K562 (cell line): ENCODE results near the gene CENPO. TPM values are rescaled to one million over a fixed set of nuclear protein-coding genes. Genes with fewer than 3 reads are reported as not detected.

Experiments used
- CHD7 ChIP-seq: fragments of 200-600 bp; sonication (generic); IDR thresholded peaks from one replicate; pipeline ENCODE4 v1.6.1; 2012; ENCODE audit warnings: mild to moderate bottlenecking, low read depth, low read length, inconsistent platforms
- CREB3 ChIP-seq: fragments of 450-650 bp; conservative IDR thresholded peaks from 2 replicates; pipeline ENCODE4 v1.6.1; 2016; ENCODE audit warnings: missing genetic modification characterization, low read depth, mild to moderate bottlenecking, missing compliant biosample characterization, moderate library complexity
- DDX20 ChIP-seq: fragments of 450-650 bp; IDR thresholded peaks from 2 replicates; pipeline ENCODE4 v1.6.1; 2016; ENCODE audit warnings: missing genetic modification characterization, low read depth, mild to moderate bottlenecking, missing compliant biosample characterization, moderate library complexity
- MBD2 ChIP-seq: sonication (generic); IDR thresholded peaks from 2 replicates; pipeline ENCODE4 v1.6.1; 2016; ENCODE audit warnings: low read depth, borderline replicate concordance
- MYBL2 ChIP-seq, 2 experiments: fragments of 450-650 bp in 1 of 2; sonication (generic) in 1 of 2; formaldehyde crosslinking in 1 of 2; IDR thresholded peaks; 2 replicates each; pipeline versions ENCODE4 v1.6.1 to v1.8.1; 2017 to 2022; ENCODE audit warnings: borderline replicate concordance in 1 of 2, inconsistent platforms in 1 of 2, low read depth in 1 of 2, mild to moderate bottlenecking in 1 of 2, missing genetic modification reagents in 1 of 2, moderate library complexity in 1 of 2
- RAD21 ChIP-seq, 2 experiments: fragments of 250-450 bp in 1 of 2; fragments of 450-650 bp in 1 of 2; sonication (Bioruptor Pico) in 1 of 2; formaldehyde crosslinking in 1 of 2; IDR thresholded peaks in 1 of 2; conservative IDR thresholded peaks in 1 of 2; 2 replicates each; pipeline versions ENCODE4 v1.4.0 to v1.8.0; 2020 to 2022; ENCODE audit warnings: mild to moderate bottlenecking in 2 of 2, moderate library complexity in 1 of 2
- SMARCA5 ChIP-seq: fragments of 450-650 bp; IDR thresholded peaks from 2 replicates; pipeline ENCODE4 v1.6.1; 2016
- SMARCE1 ChIP-seq: fragments of 450-650 bp; IDR thresholded peaks from 2 replicates; pipeline ENCODE4 v1.7.1; 2016; ENCODE audit warnings: mild to moderate bottlenecking
- TGIF2 ChIP-seq: sonication (generic); formaldehyde crosslinking; IDR thresholded peaks from 2 replicates; pipeline ENCODE4 v1.8.1; 2022; ENCODE audit warnings: mild to moderate bottlenecking, missing genetic modification reagents, moderate library complexity
- THRA ChIP-seq: fragments of 450-650 bp; IDR thresholded peaks from 2 replicates; pipeline ENCODE4 v1.6.1; 2017; ENCODE audit warnings: mild to moderate bottlenecking, moderate library complexity
- XRCC3 ChIP-seq: fragments of 450-650 bp; IDR thresholded peaks from 2 replicates; pipeline ENCODE4 v1.6.1; 2017; ENCODE audit warnings: mild to moderate bottlenecking, moderate library complexity
- ZNF124 ChIP-seq: sonication (generic); formaldehyde crosslinking; IDR thresholded peaks from 2 replicates; pipeline ENCODE4 v1.8.1; 2022; ENCODE audit warnings: missing genetic modification reagents
- polyA plus RNA-seq, 8 experiments: library from polyadenylated mRNA; depleted of rRNA in 4 of 8; stranded (reverse) in 5 of 8; unstranded in 3 of 8; fragments of >200 nt; fragmentation: Nextera tagmentation in 2 of 8; fragmentation: Illumina TruSeq in 1 of 8; extraction: Ambion mirVana in 2 of 8; extraction: Trizol in 1 of 8; gene quantifications; 2 replicates each; pipeline versions ENCODE4 v1.2.1 to v1.2.3, GENCODE V29; 2011 to 2014; ENCODE audit warnings: inconsistent platforms in 1 of 8, missing spikeins in 1 of 8
- total RNA-seq, 7 experiments: library from RNA; depleted of rRNA in 6 of 7; stranded (reverse); fragments of >200 nt in 6 of 7; fragmentation: Illumina TruSeq in 2 of 7; extraction: Trizol in 2 of 7; gene quantifications; 2 replicates each; pipeline versions ENCODE4 v1.2.1 to v1.2.3, GENCODE V29; 2011 to 2021; ENCODE audit warnings: low replicate concordance in 1 of 7
- TF ChIP-seq, protein P1 (sequence below): sonication (generic); formaldehyde crosslinking; IDR thresholded peaks from 2 replicates; pipeline ENCODE4 v1.8.1; 2023; ENCODE audit warnings: mild to moderate bottlenecking, missing genetic modification reagents, moderate library complexity

The CENPO gene
- total and polyA plus RNA-seq, 9 of the 15 experiments (the other 6 are each of a cell fraction or from before 2014, with no cell fraction given), result 30.6 to 59.4 (median 38.9) TPM

DNA sequence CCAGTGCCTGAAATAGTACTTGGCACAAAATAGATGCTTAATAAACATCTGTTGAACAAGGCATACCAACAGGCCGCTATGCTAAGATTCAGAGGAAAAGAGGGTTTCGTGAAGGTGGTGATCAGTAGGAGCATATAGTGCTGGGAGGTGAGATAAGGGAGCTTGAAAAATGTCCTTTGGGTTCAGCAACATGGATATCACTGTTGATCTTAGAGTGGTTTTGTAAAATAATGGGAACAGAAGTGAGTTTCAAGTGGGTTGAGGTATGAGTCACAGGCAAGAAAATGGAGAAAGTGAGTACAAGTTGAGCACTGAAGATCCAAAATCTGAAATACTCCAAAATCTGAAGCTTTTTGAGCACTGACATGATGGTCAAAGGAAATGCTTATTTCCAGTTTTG, 4.4 kb downstream of the CENPO start (continued):
- TF ChIP-seq CHD7, result no peak
- no peak for TF ChIP-seq ZNF124 (CRISPR knock-in tag)
- TF ChIP-seq MBD2, result no peak
- no peak for TF ChIP-seq THRA
- no peak for TF ChIP-seq MYBL2 (IDR thresholded peaks at IDR 0.05; ENCODE audit: low read depth)
- no peak for TF ChIP-seq MYBL2 (CRISPR knock-in tag; IDR thresholded peaks at IDR 0.05; ENCODE audit: borderline replicate concordance)
- no peak for TF ChIP-seq CREB3 (tag)
- TF ChIP-seq, protein P1, sequence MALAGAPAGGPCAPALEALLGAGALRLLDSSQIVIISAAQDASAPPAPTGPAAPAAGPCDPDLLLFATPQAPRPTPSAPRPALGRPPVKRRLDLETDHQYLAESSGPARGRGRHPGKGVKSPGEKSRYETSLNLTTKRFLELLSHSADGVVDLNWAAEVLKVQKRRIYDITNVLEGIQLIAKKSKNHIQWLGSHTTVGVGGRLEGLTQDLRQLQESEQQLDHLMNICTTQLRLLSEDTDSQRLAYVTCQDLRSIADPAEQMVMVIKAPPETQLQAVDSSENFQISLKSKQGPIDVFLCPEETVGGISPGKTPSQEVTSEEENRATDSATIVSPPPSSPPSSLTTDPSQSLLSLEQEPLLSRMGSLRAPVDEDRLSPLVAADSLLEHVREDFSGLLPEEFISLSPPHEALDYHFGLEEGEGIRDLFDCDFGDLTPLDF (CRISPR knock-in tag), result no peak
- TF ChIP-seq SMARCA5, result peak; percentile 60; the same call in 1 of the 2 replicates
- TF ChIP-seq DDX20 (tag), result no peak
- no peak for TF ChIP-seq TGIF2
- peak; percentile 74 for TF ChIP-seq SMARCE1
- TF ChIP-seq RAD21 (CRISPR knock-in tag; conservative IDR thresholded peaks at IDR 0.05 in 1 of 2, IDR thresholded peaks at IDR 0.05 in 1 of 2), result no peak
- TF ChIP-seq XRCC3, result no peak
